ENCODE data around the gene GRM7. TPM values are rescaled to one million over a fixed set of nuclear protein-coding genes. Genes with fewer than 3 reads are reported as not detected.
"Not testable (repeated sequence)": the region's sequence is repeated elsewhere in the genome, so short reads cannot be mapped to it uniquely, and the experiment has no call there.

Gene GRM7
- polyA plus RNA-seq (ENCODE audit: insufficient read length in 12 of 12): under 1 TPM in 4 of 12 donors, not detected in 8; 0.04 to 0.45 (median 0.19) TPM
- long read RNA-seq, donor 1: 0 reads
- long read RNA-seq, donor 2: 0 reads
- long read RNA-seq, donor 3: 0 reads
- long read RNA-seq, donor 4: 0 reads
- long read RNA-seq, donor 5: 0 reads
- long read RNA-seq, donor 6: 0 reads
- long read RNA-seq, donor 7: 0 reads
- long read RNA-seq, donor 8: 0 reads
- long read RNA-seq, donor 9: 0 reads
- long read RNA-seq, donor 10: 0 reads
- long read RNA-seq, donor 11: 0 reads

GRCh38 chr3:6860954-6861624 lies at the start of gene GRM7:
Gene GRM7 (plus strand): TSS chr3:6861115.
- DNase-seq: peak; percentile 15

- DNase-seq: no peak
These were observed 39.5 kb upstream of the GRM7 start for GRCh38 chr3:6821411-6821810.

- DNase-seq: no peak
These were observed 35.4 kb upstream of the GRM7 start for GRCh38 chr3:6825524-6825923.

- DNase-seq: no peak
These were observed 33.5 kb upstream of the GRM7 start for GRCh38 chr3:6827453-6827852.

- DNase-seq: no peak
These were observed 16.2 kb upstream of the GRM7 start for GRCh38 chr3:6844723-6845122.

DNA sequence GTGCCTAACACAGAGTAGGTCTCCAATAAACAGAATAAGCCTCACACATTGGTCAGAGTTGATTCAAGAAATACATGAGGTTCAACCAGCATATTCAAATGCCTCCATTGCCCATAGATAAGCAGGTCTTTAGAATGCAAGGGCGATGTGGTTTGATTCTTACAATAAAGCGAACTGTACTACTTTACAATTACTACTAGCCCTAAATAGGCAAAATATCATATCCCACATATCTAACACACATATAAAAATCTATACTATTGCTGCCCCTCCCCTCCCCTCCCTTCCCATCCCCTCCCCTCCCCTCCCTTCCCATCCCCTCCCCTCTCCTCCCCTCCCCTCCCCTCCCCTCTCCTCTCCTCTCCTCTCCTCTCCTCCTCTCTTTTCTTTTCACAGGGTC lies 6.7 kb upstream of the GRM7 start:
- no peak for DNase-seq

- no peak for DNase-seq
These were observed 3.4 kb upstream of the GRM7 start for GRCh38 chr3:6857510-6857909.

- no peak for DNase-seq
These were observed 564 bp upstream of the GRM7 start for GRCh38 chr3:6860149-6860953.

GRCh38 chr3:6861625-6862000 lies 698 bp downstream of the GRM7 start:
- no peak for DNase-seq

- DNase-seq: no peak
These were observed 1.3 kb downstream of the GRM7 start for GRCh38 chr3:6862041-6862879.

GRCh38 chr3:6862880-6863195 lies 1.9 kb downstream of the GRM7 start:
- no peak for DNase-seq

- DNase-seq: no peak
These were observed 6.4 kb downstream of the GRM7 start for GRCh38 chr3:6867269-6867668.

DNA sequence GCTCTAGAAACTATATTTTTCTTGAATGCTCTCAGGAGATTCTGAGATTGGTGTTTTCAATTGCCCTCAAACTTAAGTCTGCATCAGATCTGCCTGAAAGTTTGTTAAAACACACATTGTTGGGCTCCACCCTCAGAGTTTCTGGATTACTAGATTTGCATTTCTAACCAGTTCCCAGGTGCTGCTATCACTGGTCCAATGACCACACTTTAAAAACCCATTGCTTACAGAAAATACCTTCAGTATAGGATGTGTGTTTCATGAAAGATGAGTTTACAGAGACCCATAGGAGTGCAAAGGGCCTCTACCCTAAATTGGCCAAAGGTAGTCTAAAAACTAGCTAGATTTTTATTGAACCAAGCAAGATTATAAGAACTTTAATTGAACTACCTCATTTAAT lies 17.8 kb downstream of the GRM7 start:
- no peak for DNase-seq

DNA sequence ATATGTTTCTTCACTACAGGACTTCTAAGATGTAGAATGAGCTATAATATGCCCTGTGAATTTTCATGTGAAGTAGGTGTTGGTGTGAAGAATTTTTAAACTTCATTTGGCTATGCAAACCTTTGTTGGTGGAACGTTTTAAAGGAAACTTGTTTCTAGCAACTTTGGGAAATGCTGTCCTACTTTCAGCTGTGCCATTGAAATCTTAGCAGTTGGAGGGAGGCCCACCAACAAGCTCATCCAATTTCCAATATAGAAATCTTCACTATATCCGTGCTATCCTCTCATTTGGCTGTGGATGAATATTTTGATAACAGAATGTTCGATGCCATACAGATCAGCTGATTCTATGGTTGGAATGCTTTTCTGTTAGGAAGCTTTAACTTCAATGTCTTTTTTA lies 51.3 kb downstream of the GRM7 start:
- DNase-seq: no peak

DNA sequence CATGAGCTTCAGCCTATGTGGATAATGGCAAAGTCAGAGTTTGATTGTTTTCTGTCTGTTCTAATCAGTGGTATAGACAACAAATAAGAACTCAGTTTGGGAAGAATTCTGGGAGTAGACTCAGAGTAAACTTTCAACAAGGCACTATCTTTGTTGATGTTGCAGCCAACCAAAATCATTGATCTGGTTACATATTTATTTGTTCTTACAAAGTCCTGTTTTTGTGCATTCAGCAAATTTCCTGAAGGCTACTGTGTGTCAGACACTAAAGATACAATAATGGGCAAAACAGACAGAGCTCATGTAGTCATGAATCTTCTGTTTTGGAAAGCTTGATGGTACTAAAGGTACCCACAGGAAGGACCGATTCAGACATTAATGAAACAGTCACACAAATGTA lies 55.0 kb downstream of the GRM7 start:
- no peak for DNase-seq

GRCh38 chr3:6921066-6921465 lies 60.2 kb downstream of the GRM7 start:
- DNase-seq: no peak

DNA sequence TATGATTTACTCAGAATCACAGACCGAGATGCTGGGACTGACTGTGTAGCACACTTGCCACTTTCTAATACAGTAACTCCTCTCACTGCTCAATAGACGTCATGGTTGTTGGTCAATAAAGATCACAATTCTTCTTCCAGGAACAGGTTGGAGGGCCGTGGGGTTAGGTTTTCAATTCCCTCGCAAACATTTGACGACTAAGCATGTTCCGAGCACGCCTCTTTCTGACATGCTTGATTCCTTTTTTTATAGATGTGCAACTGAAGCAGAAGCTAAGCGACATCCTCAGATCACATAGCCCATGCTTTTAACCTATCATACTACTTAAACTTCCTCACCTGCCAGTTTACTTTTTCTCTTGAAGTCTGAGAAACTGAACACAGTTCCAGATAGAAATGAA lies 61.0 kb downstream of the GRM7 start:
- DNase-seq: no peak

- no peak for DNase-seq
These were observed 67.1 kb downstream of the GRM7 start for GRCh38 chr3:6928064-6928463.

GRCh38 chr3:6929918-6930317 lies 69.0 kb downstream of the GRM7 start:
- no peak for DNase-seq

GRCh38 chr3:6935418-6935817 lies 74.5 kb downstream of the GRM7 start:
- not testable (repeated sequence) for DNase-seq

DNA sequence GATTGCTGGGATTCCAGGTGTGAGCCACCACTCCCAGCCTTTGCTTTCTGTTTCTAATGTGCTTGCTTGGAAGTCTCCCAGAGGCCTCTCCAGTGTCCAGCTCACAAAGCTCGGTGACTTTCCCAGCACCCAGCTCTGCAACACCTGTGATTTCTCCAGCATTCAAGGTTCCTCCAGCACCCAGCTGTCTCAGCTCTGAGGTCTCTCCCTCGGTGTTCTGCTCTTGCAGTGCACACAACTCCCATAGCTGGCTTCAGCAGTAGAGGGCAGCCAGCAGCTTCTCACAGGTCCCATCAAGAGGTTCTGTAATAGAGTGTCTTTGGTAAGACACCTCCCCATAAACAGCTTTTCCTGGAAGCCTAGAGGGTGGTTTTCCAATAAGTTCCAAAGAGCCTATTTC lies 75.1 kb downstream of the GRM7 start:
- DNase-seq: no peak

DNA sequence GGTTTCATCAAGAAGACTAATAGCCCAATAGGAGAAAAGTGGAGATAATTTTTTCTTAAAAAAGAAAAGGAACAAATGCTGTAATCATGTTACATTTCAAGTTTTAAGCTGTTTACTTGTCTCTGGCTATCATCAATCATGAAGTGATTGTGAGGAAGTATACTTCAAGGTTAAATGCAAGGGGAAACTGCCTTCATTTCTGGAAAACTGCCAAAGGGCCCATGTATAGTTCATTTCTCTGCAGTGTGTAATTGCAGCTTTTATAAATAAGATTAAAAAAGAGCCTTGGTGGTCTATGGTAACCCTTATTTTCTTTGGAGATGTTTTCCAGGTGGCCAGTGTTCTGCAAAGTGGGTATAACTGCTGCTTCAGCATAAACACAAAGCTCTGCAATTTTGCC lies 101.9 kb downstream of the GRM7 start:
- no peak for DNase-seq

Data from muscle of arm (tissue), 14 donors.